CD4-positive, alpha-beta memory T cell (primary cell): ENCODE data around the gene ADSS1. TPM values are rescaled to one million over a fixed set of nuclear protein-coding genes. Genes with fewer than 3 reads are reported as not detected.

Source experiments
- CTCF ChIA-PET: fragments of 350-600 bp; sonication (Branson Sonifier 250); formaldehyde crosslinking; loops from one replicate; lab custom pipeline; 2021; ENCODE audit warnings: inconsistent platforms; ENCODE audit not compliant: partially characterized antibody; lab: Charles Lee
- POLR2A ChIA-PET: fragments of 350-600 bp; sonication (Branson Sonifier 250); formaldehyde crosslinking; loops from one replicate; lab custom pipeline; 2021; ENCODE audit not compliant: partially characterized antibody; lab: Charles Lee
- DNase-seq, 5 donors: peaks; one replicate each; pipeline versions ENCODE4 v3.0.0 to v3.0.0-alpha.2; 2020 to 2022; ENCODE audit warnings: mixed read lengths in 1 of 5
- H3K27ac ChIP-seq: one replicate; pipeline ENCODE4 v1.7.0; 2013; ENCODE audit warnings: low read depth, low read length
- H3K27me3 ChIP-seq: 2 replicates; pipeline ENCODE4 v1.7.0; 2013; ENCODE audit warnings: mild to moderate bottlenecking, low read length, moderate library complexity; ENCODE audit not compliant: insufficient read depth
- H3K36me3 ChIP-seq: 2 replicates; pipeline ENCODE4 v1.7.0; 2013; ENCODE audit warnings: mild to moderate bottlenecking, low read length, moderate library complexity; ENCODE audit not compliant: insufficient read depth
- H3K4me1 ChIP-seq: 2 replicates; pipeline ENCODE4 v1.7.0; 2013; ENCODE audit warnings: mild to moderate bottlenecking, low read length, moderate library complexity; ENCODE audit not compliant: insufficient read depth
- H3K4me3 ChIP-seq, 2 donors: one replicate each; pipeline ENCODE4 v1.7.0; 2013; ENCODE audit warnings: low read length in 2 of 2, mild to moderate bottlenecking in 1 of 2
- H3K9me3 ChIP-seq, 2 donors: one replicate each; pipeline ENCODE4 v1.7.0; 2013; ENCODE audit warnings: low read length in 2 of 2, control low read depth in 1 of 2; ENCODE audit not compliant: control insufficient read depth in 1 of 2
- H3K27ac Mint-ChIP-seq, 7 donors: one replicate each; pipeline ENCODE4 v1.8.0; 2020 to 2021; ENCODE audit warnings: mixed read lengths in 7 of 7, mild to moderate bottlenecking in 6 of 7, inconsistent platforms in 3 of 7, moderate library complexity in 3 of 7
- H3K27me3 Mint-ChIP-seq, 2 donors: one replicate each; pipeline ENCODE4 v1.8.0; 2020 to 2021; ENCODE audit warnings: mixed read lengths in 2 of 2
- H3K36me3 Mint-ChIP-seq, 2 donors: one replicate each; pipeline ENCODE4 v1.8.0; 2020 to 2021; ENCODE audit warnings: mixed read lengths in 2 of 2, inconsistent platforms in 1 of 2, mild to moderate bottlenecking in 1 of 2
- H3K4me1 Mint-ChIP-seq, 4 donors: one replicate each; pipeline ENCODE4 v1.8.0; 2020 to 2021; ENCODE audit warnings: mixed read lengths in 4 of 4, mild to moderate bottlenecking in 1 of 4
- H3K4me3 Mint-ChIP-seq, 8 donors: one replicate each; pipeline ENCODE4 v1.8.0; 2020 to 2021; ENCODE audit warnings: mixed read lengths in 8 of 8, mild to moderate bottlenecking in 7 of 8, moderate library complexity in 6 of 8, inconsistent platforms in 3 of 8
- H3K9me3 Mint-ChIP-seq, 8 donors: one replicate each; pipeline ENCODE4 v1.8.0; 2020 to 2021; ENCODE audit warnings: mixed read lengths in 8 of 8, mild to moderate bottlenecking in 5 of 8, inconsistent platforms in 3 of 8, moderate library complexity in 1 of 8
- intact Hi-C: fragments of 100-400 bp; cut with micrococcal nuclease; formaldehyde crosslinking; loops from one replicate; pipeline ENCODE4 v1.15.1; 2023
- polyA plus RNA-seq, 2 donors: library from polyadenylated mRNA; unstranded; fragments of 300-500 nt; fragmentation: Illumina TruSeq; gene quantifications; one replicate each; pipeline ENCODE4 v1.2.3, GENCODE V29; 2021
- total RNA-seq, 2 experiments: library from RNA; stranded (reverse); gene quantifications; one replicate each; pipeline ENCODE4 v1.2.3, GENCODE V29; 2021

The ADSS1 gene
- total and polyA plus RNA-seq, 4 experiments from 2014 or later, result 0.16 to 1.8 (median 1.5) TPM

DNA sequence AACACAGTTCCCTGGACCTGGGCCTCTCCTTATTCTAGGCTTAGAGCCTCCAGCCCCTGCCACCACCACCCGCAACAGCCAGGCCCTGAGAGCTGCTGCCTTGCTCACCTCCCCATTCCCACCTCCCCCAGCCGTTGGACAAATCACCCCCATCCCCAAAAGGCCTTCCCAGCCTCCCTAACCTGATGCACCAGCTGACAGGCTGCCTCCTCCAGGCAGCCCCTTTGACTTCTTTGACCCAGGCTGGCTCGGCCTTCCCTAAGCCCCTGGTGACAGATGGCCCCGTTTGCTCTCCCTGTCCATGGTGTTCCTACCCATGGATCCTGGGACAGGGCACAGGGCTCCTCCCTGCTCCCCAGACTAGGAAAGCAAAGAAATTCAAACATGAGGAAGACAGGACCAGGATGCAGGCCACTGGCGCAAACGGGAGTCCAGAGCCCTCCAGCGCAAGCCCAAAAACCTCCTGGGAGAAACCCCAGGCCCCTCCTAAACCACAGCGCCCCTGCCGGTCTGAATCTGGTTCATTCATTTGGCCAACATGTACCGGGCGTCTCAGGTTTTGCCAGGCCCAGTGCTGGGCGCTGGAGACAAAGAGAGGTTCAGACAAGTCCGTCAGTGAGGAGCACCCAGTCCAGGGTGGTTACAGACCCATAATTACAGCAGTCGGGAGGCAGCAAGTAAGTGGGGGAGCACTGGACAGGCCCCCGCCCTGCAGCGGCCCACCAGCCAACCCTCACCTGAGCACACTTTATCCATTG, 69.1 kb downstream of the ADSS1 start:
- peaks cover 6% of the 10 kb centered on the region for H3K36me3 ChIP-seq
- ChIA-PET POLR2A (interaction anchor here (1.0 to 2.6 kb wide), 2 partner anchors 8 to 38 kb away, joined by 3 to 14 read pairs; partner anchors contain the start of gene ZBTB42), CTCF (interaction anchor here (1.8 kb wide), 1 partner anchor 33 kb away, joined by 4 read pairs; no protein-coding TSS in a partner anchor)
- H3K27me3 Mint-ChIP-seq, result no peaks in the 10 kb centered on the region
- peaks cover 0 to 4% of the 10 kb centered on the region in 2 donors for H3K36me3 Mint-ChIP-seq
- no peak overlapping the region for H3K27ac ChIP-seq
- H3K4me1 Mint-ChIP-seq, result peaks cover 16 to 51% (median 30%) of the 10 kb centered on the region in 4 donors
- H3K4me1 ChIP-seq, result peaks cover 43% of the 10 kb centered on the region
- H3K27ac Mint-ChIP-seq, result peak overlapping the region in 6 of 7 donors; percentile 72 to 87 (median 82)
- no peaks in the 10 kb centered on the region for H3K9me3 ChIP-seq
- intact Hi-C loops, result no loop called here
- no peaks in the 10 kb centered on the region for H3K9me3 Mint-ChIP-seq
- peak in 1 of 5 donors; percentile 22 for DNase-seq
- no peak overlapping the region for H3K4me3 ChIP-seq
- H3K4me3 Mint-ChIP-seq, result peak overlapping the region; percentile 50 to 92 (median 86)
- no peaks in the 10 kb centered on the region for H3K27me3 ChIP-seq

DNA sequence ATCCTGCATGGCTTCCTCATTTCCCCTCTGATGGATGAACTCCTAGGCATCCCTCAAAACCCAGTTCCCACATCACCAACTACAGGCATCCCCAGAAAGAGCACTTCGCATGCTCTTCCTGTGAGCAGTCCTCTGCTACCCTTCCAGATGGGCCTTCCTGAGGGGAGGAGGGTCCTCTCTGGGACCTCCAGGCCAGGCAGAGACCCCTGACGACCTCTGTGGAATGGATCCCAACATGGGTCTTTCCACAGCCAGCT, 69.6 kb downstream of the ADSS1 start:
- intact Hi-C loops, result no loop called here
- POLR2A ChIA-PET, result interaction anchor here (1.0 to 2.9 kb wide), 4 partner anchors 32 to 41 kb away, joined by 3 to 18 read pairs (median 6); partner anchors contain the start of gene SIVA1
- Histone ChIP-seq H3K36me3 (peaks cover 6% of the 10 kb centered on the region), H3K9me3 (no peaks in the 10 kb centered on the region), H3K27ac (no peak overlapping the region), H3K4me3 (peak overlapping the region in 1 of 2 donors; percentile 61), H3K4me1 (peaks cover 38% of the 10 kb centered on the region), H3K27me3 (no peaks in the 10 kb centered on the region)
- H3K9me3 Mint-ChIP-seq, result no peaks in the 10 kb centered on the region
- CTCF ChIA-PET, result no interaction called here
- peaks cover 0 to 4% of the 10 kb centered on the region in 2 donors for H3K36me3 Mint-ChIP-seq
- peak overlapping the region; percentile 67 to 92 (median 88) for H3K4me3 Mint-ChIP-seq
- H3K4me1 Mint-ChIP-seq, result peaks cover 16 to 56% (median 32%) of the 10 kb centered on the region in 4 donors
- peak in 1 of 5 donors; percentile 19 for DNase-seq
- H3K27me3 Mint-ChIP-seq, result no peaks in the 10 kb centered on the region
- peak overlapping the region; percentile 69 to 87 (median 82) for H3K27ac Mint-ChIP-seq

DNA sequence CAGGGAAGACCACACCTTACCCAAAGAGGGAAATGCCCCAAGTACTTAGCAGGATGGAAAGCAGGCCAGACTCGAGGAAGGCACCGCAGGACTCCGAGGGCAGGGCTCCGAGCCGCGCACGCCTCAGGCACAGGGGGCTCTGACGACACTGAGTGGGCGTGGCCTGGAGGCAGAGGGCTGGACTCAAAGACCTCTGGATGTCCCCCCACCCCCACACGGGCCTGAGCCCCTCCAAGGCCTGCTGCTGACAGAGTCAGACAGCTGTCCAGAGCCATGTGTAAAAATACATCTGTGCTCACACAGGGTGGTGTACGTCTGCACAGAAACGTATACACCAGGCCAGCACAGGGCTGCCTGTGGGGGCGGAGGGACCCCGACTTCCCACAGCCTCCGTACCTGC, 70.1 kb downstream of the ADSS1 start:
- peaks cover 38% of the 10 kb centered on the region for H3K4me1 ChIP-seq

DNA sequence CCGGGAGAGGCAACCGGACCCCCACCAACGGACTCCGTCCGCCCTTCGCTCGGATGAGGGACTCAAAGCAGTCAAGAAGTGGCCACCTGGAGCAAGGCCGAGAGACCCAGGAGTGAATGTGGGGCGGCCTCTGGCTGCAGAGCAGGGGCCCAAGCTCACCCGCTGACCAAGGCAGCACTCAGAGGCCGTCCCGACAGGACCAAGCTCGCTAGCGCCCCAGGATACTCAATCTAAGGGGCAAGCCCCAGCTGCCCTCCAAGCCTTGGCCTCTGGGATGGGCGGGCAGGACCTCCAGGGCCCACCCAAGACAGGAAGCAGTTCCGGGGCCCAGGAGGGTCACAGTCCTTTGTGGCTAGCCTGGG, 70.6 kb downstream of the ADSS1 start:
- peak overlapping the region; percentile 82 to 92 (median 88) for H3K4me3 Mint-ChIP-seq
- ChIA-PET CTCF (no interaction called here), POLR2A (interaction anchor here (0.9 to 2.9 kb wide), 7 partner anchors 9 to 42 kb away, joined by 3 to 18 read pairs (median 4); partner anchors contain the start of gene SIVA1)
- peak overlapping the region; percentile 65 for H3K27ac ChIP-seq
- H3K4me1 ChIP-seq, result peaks cover 38% of the 10 kb centered on the region
- peaks cover 6% of the 10 kb centered on the region for H3K36me3 ChIP-seq
- peaks cover 0 to 2% of the 10 kb centered on the region in 2 donors for H3K36me3 Mint-ChIP-seq
- H3K27me3 Mint-ChIP-seq, result no peaks in the 10 kb centered on the region
- peak in 1 of 5 donors; percentile 34 for DNase-seq
- no peaks in the 10 kb centered on the region for H3K9me3 ChIP-seq
- peak overlapping the region; percentile 75 to 90 (median 86) for H3K27ac Mint-ChIP-seq
- no peaks in the 10 kb centered on the region for H3K27me3 ChIP-seq
- H3K4me1 Mint-ChIP-seq, result peaks cover 21 to 59% (median 40%) of the 10 kb centered on the region in 4 donors
- no peaks in the 10 kb centered on the region for H3K9me3 Mint-ChIP-seq
- peak overlapping the region; percentile 61 for H3K4me3 ChIP-seq
- intact Hi-C loops, result no loop called here

More for the DNA sequence above, 70.1 kb downstream of the ADSS1 start:
- intact Hi-C loops, result no loop called here
- Mint-ChIP-seq H3K4me1 (peaks cover 16 to 57% (median 35%) of the 10 kb centered on the region in 4 donors), H3K4me3 (peak overlapping the region; percentile 82 to 92 (median 88)), H3K27ac (peak overlapping the region; percentile 69 to 90 (median 86)), H3K9me3 (no peaks in the 10 kb centered on the region), H3K36me3 (peaks cover 0 to 4% of the 10 kb centered on the region in 2 donors), H3K27me3 (no peaks in the 10 kb centered on the region)
- DNase-seq, result peak in 1 of 5 donors; percentile 44
- no peaks in the 10 kb centered on the region for H3K9me3 ChIP-seq
- H3K27ac ChIP-seq, result peak overlapping the region; percentile 65
- H3K4me3 ChIP-seq, result peak overlapping the region in 1 of 2 donors; percentile 61
- H3K27me3 ChIP-seq, result no peaks in the 10 kb centered on the region
- ChIA-PET POLR2A (interaction anchor here (0.9 to 2.9 kb wide), 7 partner anchors 10 to 41 kb away, joined by 3 to 18 read pairs (median 4); partner anchors contain the start of gene SIVA1), CTCF (no interaction called here)
- peaks cover 6% of the 10 kb centered on the region for H3K36me3 ChIP-seq

DNA sequence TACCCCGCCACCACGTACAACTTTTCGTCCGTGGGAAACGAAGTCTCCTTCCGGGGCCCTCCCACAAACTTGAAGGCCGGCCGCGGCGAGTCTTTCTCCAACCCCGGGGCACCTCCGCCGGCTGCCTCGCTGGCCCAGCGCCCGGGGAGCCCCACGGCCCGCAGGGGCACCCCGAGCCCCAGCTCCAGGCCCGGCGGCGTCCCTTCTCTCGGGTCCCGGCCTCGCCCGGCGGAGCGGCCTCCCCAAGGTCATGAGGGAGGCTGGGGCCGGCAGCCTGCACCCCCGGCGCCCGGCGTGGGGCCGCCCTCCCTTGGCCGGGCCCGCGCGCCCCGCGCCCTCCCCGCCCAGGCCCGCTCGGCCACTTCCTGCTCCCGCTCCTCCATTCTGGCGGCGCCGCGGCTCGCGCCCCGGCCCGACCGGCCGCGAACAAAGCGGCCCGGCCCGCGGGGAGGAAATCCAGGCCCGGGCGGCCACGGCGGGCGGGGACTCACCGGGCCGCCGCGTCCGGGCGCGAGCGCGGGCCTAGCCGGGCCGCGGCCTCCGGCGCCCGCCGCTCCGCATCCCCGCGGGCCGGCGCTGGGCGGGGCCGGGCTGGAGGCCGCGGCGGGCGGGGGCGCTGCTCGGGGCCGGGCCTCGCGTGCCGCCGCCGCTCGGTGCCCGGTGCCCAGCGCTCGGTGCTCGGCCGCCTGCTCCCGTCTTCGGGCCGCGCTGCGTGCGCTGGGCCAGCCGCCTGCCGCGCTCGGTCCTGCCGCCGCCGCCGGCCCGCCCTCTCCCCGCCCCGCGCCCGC, 71.2 kb downstream of the ADSS1 start, which contains the start of gene AKT1:
TSS of gene AKT1 (minus strand) at position 756 of the 788 bp plus-strand sequence. CDS start 3,105 bp downstream, outside the sequence.
- peaks cover 21 to 60% (median 43%) of the 10 kb centered on the region in 4 donors for H3K4me1 Mint-ChIP-seq
- DNase-seq, result peak; percentile 19 to 29 (median 26)
- no peaks in the 10 kb centered on the region for H3K27me3 Mint-ChIP-seq
- intact Hi-C loops, result loop anchor here (1.0 kb wide), 1 partner anchor 43 kb away; no protein-coding TSS in a partner anchor
- ChIA-PET CTCF (no interaction called here), POLR2A (interaction anchor here (1.3 to 2.9 kb wide), 5 partner anchors 9 to 43 kb away, joined by 3 to 18 read pairs (median 5); partner anchors contain the start of gene SIVA1)
- Histone ChIP-seq H3K9me3 (no peaks in the 10 kb centered on the region), H3K27ac (peak within 1 kb of the TSS; percentile 80), H3K27me3 (no peaks in the 10 kb centered on the region), H3K36me3 (peaks cover 6% of the 10 kb centered on the region), H3K4me3 (peak within 1 kb of the TSS; percentile 61), H3K4me1 (peaks cover 38% of the 10 kb centered on the region)
- H3K4me3 Mint-ChIP-seq, result peak within 1 kb of the TSS; percentile 82 to 92 (median 88)
- peak within 1 kb of the TSS; percentile 80 to 95 (median 90) for H3K27ac Mint-ChIP-seq
- peaks cover 0 to 2% of the 10 kb centered on the region in 2 donors for H3K36me3 Mint-ChIP-seq
- H3K9me3 Mint-ChIP-seq, result no peaks in the 10 kb centered on the region

DNA sequence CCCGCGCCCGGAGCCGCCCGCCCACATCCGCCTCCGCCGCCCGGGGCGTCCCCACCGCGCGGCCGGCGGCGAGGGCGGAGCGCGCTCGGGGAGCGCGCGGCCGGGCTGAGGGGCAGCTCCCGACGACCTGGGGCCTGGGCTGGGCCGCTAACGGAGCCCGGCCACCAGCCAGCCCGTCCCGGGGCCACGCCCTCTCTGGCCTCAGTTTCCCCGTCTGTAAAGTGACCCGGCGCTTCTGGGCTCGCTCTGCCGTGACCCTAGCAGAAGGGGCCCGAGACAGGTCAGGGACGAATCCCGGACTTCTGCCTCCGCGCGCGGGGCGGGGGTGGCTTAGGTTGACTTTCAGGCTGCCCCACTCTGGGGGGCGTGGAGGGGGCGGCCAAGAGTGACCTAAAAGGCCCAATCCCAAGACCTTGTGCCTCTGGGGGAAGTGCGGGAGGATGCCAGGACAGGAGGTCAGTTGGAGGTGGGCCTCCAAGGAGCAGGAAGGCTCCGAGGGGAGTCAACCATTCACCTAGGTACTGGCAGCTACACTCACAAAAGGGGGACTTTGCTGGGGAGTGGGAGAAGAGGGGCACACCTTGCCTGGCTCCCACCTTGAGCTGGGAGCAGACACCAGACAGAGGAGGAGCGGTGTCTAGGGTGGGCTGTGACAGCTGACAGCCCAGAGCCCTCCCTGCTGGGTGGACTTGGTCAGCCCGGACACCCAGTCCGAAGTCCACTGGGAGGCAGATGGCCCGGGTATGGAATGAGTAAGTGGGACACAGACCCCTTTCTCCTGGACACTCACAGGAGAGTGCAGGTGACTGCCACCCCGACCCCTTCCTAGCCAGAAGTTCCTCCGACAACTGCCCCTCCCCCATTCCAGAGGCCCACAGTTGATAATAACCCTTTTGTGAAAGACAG, 72.0 kb downstream of the ADSS1 start:
- ChIA-PET CTCF (interaction anchor here (0.9 to 1.3 kb wide), 2 partner anchors 25 to 30 kb away, joined by 3 read pairs; no protein-coding TSS in a partner anchor), POLR2A (interaction anchor here (2.9 kb wide), 1 partner anchor 43 kb away, joined by 18 read pairs; the partner anchor contains the start of gene SIVA1)
- H3K36me3 ChIP-seq, result no peaks in the 10 kb centered on the region
- peak overlapping the region in 1 of 2 donors; percentile 60 for H3K4me3 ChIP-seq
- H3K27me3 ChIP-seq, result no peaks in the 10 kb centered on the region
- no peaks in the 10 kb centered on the region for H3K9me3 ChIP-seq
- DNase-seq, result peak; percentile 33 to 50 (median 46)
- Mint-ChIP-seq H3K9me3 (no peaks in the 10 kb centered on the region), H3K27ac (peak overlapping the region; percentile 70 to 95 (median 85)), H3K27me3 (no peaks in the 10 kb centered on the region), H3K4me3 (peak overlapping the region; percentile 74 to 85 (median 82)), H3K4me1 (peaks cover 21 to 57% (median 43%) of the 10 kb centered on the region in 4 donors), H3K36me3 (peaks cover 0 to 2% of the 10 kb centered on the region in 2 donors)
- H3K4me1 ChIP-seq, result peaks cover 38% of the 10 kb centered on the region
- intact Hi-C loops, result loop anchor here (1.0 kb wide), 1 partner anchor 44 kb away; no protein-coding TSS in a partner anchor
- H3K27ac ChIP-seq, result peak overlapping the region; percentile 80
